ENCODE results near the gene WDR33. TPM values are rescaled to one million over a fixed set of nuclear protein-coding genes. Genes with fewer than 3 reads are reported as not detected.

The WDR33 gene
- total RNA-seq, 1 donor from 2014 or later, result 28.8 TPM

DNA sequence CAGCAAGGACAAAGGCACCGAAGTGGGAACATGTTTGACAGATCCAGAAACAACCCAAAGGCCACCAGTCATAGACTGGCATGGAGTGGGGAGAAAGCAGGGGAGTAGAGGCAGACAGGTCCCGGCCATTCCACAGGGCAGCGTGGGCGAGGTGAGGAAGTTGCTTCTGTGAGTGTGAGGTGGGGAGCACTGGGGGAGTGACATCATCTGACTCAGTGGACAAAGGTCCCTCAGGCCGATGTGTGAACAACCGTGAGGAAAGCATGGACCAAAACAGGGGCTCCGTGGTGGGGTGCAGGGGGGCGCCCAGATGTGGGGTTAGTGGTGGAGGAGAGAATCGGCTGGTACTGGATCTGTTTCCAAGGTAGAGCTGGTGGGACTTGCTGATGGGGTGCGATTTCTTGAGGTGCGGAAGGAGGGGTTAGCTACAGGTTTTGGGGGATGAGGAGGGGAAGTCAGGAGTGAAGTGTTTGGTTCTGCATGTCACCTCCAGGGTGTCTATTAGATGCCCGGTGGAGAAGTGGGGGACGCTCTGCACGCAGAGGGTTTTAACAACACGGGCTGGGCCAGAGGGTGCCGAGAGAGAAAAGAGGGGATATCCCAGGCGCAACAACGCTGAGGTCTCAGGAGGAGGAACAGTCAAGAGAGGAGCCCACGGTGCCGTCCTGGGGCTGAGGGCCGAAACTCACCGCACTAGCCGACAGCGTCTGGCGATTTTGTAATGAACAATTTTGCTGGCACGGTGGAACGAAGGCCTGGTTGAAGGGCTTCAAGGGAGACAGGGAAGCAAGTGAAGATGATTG lies 112.2 kb downstream of the WDR33 start:
- no peak for DNase-seq (ENCODE audit: low read depth)

DNA sequence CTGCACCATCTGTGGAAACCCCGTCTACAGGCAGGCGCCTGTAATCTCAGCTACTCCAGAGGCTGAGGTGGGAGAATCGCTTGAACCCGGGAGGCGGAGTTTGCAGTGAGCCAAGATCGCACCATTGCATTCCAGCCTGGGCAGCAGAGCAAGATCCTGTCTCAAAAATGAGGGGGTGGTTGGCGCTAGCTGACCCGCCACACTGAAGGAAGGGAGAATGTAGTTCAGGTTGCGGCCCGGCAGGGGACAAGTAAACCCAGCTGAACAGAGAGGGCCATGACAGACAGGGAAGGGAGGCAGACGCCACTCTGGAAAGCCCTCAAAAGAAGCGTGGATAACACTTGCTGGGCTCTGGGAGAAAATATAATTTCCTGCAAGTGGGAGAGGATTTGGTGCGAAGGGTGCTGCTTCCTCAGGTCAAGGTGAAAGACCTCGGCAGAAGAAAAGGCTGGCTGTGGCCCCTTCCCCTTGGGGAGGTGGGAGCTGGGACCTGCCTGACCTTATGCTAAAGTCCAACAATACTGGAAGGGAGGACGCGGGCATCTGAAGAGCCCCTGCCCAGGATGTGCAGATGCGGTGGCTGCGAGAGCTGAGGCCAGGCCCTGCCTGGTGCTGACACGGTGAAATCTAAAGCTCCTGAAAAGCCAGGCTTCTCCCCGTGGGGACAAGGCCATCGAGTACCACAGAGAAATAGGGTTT lies 113.3 kb downstream of the WDR33 start:
- no peak for DNase-seq (ENCODE audit: low read depth)

DNA sequence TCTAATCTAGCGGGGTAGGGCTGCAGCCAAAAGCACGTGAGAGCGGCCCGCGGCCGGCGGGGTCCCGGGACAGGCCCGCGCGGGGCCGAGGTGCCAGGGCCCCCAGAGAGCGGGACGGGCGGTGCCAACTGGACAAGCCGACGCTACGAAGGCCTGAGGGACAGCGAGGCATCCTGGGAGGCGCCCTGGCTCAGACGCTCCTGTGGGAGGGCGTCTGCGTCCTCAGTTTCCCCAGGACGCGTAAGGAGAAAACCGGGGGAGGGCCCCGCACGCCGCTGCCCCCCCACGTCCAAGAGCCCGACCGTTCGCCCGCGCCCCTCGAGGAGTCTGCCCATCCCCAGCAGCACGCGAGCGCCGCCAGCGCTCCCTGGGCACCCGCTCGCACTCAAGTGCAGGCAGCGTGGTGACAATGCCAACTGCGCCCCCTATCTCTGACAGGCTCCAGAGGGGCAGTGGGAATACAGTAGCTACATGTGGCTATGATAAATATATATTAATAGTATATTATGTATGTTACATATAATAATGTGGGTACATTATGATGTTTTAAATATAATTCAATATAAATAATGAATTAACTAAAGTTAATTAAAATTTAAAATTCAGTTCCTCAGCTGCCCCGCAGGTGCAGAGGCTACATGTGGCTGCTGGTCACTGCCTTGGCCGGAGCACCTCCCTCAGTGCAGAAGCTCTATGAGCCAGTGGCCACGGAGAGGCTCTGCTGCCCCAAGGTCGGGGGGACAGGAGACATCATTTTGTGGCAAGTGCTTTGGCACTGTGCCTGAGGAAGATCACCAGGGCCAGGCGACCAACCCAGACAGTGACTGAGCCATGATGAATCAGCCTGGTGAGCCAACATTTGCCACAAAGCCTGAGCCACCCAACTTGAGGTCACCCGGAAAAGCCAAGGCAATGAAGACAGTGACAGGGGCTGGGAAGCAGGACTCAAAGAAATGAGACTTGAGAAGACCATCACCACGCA lies 115.2 kb downstream of the WDR33 start:
- peak; percentile 93 for DNase-seq (ENCODE audit: low read depth)

DNA sequence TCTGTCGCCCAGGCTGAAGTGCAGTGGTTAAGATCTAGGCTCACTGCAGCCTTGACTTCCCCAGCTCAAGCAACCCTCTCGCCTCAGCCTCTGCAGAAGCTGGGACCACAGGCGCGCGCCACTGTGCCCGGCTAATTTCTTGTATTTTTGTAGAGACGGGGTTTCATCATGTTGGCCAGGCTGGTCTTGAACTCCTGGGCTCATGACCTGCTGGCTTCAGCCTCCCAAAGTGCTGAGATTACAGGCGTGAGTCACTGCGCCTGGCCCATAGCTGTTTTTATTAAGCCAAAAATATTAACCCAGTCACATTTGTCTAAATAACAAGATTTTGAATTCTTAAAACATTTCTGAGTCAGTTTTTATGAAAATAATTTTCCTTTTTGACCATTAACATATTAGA lies 116.0 kb downstream of the WDR33 start:
- DNase-seq (ENCODE audit: low read depth), result no peak

DNA sequence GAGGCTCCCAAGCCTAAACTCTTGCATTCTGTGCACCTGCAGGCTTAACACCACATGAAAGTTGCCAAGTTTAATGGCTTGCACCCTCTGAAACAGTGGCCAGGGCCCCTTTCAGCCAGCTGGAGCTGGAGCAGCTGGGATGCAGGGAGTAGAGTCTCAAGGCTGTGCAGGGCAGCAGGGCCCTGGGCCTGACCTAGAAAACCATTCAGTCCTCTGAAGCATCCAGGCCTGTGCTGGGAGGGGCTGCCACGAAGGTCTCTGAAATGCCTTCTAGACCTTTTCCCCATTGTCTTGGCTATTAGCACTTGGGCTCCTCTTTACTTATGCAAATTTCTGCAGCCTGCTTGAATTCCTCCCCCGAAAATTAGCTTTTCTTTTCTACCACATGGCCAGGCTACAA lies 120.3 kb downstream of the WDR33 start:
- no peak for DNase-seq (ENCODE audit: low read depth)

DNA sequence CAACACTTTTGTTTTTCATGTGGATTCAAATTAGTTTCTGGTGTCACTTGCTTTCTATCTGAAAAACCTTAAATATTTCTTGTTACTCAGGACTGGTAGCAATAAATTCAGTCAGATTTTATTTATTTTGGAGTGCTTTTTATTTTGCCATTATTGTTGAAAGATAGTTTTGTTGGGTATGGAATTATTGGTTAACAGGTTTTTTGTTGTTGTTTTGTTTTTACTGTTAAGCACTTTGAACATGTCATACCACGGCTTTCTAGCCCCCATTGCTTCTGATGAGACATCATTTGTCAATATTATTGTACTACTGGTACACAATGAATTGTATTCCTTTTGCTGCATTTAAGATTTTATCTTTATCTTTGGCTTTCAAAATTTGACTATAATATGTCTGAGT lies 122.6 kb downstream of the WDR33 start:
- DNase-seq (ENCODE audit: low read depth), result no peak

DNA sequence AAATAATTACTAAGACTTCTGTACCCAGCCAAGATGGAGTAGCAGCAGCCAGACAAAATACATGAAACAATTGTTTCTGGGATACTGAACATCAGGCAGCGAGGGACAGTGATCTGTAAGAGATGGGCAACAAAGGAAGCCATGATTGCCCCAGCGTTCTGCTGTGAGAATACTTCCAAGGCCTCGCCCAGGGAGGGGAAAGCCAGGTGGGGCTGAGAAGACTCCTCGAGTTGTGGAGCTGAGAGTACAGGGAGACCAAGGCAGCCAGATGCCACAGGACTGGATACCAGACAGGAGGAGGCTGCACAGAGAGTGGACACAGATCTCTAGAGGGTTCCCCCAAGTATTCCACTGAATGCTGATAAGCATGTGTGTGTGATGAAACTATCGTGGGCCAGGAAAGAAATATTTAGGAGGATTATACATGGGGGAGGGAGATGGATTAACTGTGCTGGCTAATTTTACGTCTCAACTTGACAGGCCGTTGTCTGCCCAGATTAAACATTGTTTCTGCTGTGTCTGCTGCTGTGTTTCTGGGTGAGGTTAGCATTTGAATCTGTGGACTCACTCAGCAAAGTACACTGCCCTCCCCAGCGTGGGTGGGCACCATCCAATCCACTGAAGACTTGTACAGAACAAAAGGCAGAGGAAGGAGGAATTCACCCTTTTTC lies 125.4 kb downstream of the WDR33 start:
- no peak for DNase-seq (ENCODE audit: low read depth)

DNA sequence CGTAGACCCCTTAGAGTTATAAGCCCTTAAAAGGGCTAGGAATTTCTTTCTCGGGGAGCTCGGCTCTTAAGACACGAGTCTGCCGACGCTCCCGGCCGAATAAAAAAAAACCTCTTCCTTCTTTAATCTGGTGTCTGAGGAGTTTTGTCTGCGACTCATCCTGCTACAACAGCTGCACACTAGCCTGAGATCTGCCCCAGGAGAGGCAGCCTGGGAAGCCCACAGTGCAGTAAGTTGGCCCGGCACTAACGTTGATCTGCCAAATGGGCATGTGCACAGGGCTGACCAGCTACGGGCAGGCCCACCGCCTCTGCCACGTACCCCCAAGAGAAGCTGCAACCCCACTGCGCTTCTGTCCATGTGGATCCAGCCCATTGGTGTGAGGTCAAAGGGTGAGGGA lies 127.2 kb downstream of the WDR33 start:
- DNase-seq (ENCODE audit: low read depth), result peak; percentile 71

DNA sequence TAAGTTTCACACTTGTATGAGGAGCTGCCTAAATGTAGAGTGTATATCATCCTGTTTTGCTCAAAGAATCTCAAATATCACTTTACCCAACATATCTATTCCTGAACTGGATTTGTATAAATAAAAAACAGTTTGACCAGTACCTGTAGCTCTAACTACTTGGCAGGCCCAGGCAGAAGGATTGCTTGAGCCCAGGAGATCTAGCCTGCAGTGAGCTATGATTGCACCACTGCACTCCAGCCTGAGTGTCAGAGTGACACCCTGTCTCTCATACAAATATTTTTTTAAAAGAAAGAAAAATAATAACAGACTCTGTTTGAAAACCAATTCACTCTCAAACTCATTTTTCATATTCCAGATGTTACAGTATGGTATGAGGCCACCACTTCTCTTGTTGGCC lies 127.9 kb downstream of the WDR33 start:
- DNase-seq (ENCODE audit: low read depth), result no peak

DNA sequence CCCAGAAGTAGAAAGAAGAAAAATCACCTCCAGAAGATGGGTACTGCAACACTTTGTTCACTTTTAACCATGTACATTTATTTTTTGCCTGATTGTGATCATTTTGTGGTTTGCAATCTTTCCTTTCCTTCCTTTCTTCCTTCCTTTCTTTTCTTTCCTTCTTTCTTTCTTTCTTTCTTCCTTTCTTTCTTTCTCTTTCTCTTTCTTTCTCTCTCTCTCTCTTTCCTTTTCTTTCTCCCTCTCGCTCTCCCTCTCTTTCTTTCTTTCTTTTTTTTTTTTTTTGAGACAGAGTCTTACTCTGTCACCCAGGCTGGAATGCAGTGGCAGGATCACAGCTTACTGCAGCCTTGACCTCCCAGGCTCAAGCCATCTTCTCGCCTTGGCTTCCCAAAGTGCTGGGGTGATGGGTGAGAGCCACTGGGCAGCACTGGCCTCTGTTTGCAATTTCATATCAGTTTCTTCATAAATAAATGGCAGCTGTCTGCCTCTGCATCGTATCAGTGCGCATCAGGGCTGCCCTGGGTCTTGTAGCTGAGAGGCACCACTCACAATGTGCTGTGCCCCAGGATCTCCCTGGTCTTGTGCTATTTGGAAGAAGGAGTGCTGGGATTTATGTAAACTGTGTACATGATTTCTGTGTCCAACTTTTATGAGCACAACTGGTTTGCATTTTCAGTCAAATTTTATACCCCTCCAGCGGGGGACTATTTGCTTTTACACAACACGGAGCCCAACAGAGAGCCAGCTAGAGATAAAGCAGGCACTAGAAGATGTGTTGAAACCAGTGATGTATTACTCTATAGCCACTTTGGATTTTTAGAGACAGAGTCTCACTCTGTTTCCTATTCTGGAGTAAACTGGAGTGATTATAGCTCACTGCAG lies 128.8 kb downstream of the WDR33 start:
- no peak for DNase-seq (ENCODE audit: low read depth)

DNA sequence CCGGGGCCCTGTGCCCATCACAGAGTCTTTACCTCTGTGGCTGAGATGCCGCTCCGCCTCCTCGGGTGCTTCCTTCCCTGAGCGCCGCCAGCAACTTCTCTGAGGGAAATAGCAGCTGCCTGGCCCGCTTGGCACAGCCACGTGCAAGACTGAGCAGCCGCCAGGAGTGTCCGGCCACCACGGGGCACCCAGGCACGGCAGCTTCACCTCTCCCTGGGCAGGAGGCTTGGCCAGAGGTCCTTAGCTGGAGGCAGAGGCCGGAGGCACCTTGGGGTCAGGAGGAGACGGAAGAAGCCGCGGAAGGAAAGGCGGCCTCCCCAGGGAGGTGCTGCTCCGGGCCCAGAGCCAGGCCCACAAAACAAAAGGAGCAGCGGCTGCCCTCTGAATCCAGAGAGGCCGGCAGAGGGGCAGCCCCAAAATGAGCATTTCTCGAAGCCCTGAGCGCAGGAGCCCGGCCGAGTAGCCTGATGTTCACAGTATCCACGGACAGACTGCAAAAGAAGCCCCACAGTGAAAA lies 129.6 kb downstream of the WDR33 start:
- DNase-seq (ENCODE audit: low read depth), result peak; percentile 59

DNA sequence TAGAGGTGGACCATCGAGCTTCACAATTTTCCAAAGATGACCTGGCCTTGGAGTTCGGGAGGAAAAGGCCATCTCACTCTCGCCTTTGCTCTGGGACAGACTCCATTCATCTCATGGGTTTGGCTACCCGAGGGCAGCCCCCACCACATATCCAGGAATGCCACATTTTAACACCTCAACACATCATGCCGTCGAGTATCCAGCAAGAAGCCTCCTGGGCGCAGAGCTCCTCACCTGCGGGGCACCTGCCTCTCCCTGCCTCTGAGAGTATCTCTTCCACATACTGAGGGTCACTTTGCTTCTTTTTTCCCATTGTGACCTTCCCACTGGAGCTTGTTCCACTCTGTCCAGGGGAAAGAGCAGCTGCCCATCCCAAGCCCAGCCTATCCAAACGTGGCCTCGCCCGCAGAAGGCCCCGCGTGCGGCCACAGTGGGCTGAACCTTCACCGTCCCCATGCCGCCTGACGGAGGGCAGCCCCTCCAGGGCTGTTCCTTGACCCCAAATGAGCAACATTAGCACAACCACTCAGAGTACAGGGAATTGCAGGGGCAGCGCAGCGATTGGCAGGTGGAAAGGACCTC lies 130.2 kb downstream of the WDR33 start:
- DNase-seq (ENCODE audit: low read depth), result no peak

DNA sequence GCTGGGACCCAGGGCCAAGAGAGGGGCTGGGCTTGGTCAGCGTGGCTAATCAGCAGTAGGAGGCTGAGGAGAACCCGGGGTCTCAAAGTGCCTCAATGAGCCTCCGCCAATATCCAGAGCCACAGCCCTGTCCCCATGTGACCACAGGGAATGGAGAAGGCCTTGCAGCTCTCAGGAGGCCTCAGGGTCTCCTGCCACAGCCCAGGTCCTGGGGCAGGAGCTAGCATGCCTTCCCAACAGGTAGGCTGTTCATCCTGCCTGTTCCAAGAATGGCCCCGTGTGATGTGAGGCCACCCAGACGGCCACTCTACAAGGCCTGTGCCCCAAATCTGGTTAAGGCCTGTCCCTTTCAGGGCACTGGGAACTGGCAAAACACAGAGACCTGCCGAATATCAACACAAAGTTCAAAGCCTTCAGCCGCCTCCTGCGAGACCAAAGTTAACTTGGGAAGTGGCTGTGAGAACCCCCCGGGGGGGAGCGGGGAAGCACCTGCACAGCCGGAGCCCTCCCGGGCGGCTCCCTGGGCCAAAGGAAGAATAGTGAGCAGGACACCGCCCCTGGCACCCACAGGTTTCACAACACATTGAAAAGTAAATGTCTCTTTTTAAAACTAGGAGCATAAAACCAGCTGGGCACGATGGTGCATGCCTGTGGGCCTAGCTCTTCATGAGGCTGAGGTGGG lies 131.2 kb downstream of the WDR33 start:
- DNase-seq (ENCODE audit: low read depth), result no peak

DNA sequence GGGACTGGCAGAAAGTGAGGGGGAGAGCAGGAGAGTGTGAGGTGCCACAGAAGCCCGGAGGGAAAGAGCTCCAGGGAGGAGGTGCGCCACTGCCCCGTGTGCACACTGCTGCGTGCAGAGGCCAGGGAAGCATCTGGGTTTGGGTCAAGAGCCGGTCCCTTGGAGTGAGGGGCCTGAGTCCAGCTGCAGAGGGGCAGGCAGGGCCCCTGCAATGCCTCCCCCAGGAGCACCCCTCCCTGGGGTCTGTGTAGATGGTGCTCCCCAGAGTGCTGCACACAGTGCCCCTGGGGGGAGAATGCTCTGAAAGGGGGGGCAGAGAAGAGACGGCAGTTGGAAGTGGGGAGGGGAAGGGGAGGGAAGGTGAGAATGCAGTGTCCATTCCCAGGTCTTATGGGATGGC lies 132.0 kb downstream of the WDR33 start:
- DNase-seq (ENCODE audit: low read depth), result no peak

DNA sequence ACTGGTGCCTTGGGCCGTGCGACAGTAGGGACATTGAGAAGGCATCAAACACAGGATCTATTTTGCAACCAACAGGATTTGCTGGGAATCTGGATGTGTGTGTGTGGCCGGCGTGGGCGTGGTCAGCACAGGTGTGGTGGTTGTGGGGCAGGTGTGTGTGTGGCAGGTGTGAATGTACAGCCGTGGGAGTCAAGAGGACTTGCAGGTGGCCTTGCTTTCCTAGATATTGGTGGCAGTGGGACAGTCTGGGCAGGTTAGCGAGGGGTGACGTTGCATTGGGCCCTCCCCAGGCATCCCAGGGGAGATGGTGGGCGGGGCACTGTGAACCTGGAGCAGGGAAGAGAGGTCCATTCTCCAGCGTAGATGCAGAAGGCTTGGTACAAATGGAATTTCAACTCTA lies 132.4 kb downstream of the WDR33 start:
- no peak for DNase-seq (ENCODE audit: low read depth)

DNA sequence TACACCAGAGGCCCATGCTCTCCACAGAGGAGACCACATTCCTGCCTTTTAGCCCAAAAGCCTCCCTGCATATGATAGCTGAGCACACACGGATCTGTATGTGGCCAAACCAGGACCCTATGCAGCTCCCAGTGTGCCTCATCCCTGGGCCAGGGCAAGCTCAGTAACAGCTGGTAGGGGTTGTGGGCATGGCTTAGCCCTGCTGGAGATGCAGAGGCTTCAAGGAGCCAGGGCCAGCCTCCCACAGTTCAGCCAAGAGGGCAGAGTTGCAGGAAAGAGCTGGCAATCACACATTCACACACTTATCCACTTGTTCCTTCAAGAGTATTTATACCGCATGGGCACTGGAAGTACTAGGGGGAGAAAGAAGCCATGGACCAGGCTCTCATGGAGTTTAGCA lies 134.1 kb downstream of the WDR33 start:
- no peak for DNase-seq (ENCODE audit: low read depth)

DNA sequence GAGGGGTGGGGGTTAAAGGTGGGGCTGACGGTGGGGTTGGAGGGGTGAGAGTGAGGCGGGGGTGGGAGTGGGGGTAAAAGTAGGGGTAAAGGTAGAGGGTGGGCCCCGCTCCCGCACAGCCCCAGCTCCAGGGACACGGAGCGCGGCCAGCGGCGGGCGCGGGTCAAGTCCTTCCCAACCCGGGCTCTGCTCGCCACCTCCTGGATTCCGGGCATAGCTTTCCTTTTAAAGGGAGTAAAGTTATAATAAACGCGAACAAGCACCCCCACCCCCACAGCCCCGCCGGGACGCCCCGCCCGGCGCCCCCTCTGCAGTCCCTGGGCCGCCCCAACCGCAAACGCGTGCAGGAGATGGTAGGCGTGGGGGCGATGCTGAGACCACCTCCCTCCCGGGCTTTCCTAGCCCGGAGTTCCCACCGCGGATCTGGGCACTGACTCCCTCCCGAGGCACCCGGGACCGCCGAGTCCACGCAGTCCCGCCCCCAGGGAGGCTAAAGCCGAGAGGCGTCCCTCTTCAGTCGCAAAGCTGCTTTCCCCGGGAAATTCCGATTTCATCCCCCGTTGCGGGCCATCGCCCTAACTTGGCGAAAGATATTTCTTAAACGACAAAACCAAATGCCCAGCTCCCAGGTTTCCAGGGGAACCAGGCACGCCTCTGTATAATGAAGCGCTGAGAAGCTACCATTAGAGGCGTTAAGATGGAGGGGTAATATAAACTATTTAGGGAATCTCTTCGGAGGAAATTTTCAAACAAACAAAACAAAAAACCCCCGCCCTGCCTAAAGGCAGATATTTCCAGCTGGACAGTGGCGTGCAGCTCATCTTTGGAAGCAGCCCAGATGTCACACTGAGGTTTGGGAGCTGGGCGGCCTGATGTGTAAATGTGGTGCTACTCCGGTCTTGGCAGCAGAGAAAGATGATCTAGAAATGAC lies 135.4 kb downstream of the WDR33 start, which contains the start of gene LIMS2:
TSS of gene LIMS2 (minus strand) at position 200 of the 931 bp plus-strand sequence. CDS start 506 bp downstream, outside the sequence.
- DNase-seq (ENCODE audit: low read depth), result peak; percentile 73

Data from myocyte (in vitro differentiated cells).